LNCAP (cell line): ENCODE measurements around the gene BIVM.

Source experiments
- TF ChIP-seq, protein P1 (sequence below): fragments of 450-650 bp; IDR thresholded peaks from 2 replicates; pipeline ENCODE4 v1.5.1; 2017; ENCODE audit warnings: mild to moderate bottlenecking

Gene BIVM

DNA sequence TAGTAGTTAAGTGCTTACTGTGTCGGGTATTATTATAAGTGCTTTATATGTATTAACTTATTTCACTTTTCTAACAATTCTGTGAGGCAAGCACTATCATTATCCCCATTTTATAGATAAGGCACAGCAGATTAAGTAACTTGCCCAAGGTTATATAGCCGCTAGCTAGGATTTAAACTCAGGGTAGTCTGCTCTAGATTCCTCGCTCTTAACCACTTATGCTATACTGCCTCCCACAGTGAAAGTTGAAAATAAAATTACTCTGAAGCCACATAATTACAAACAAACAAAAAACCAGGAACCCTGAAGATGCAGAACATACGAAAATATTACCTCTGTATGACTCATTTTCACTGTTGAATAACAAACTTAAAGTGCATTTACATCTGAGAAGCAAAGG lies 29.2 kb upstream of the BIVM start:
- TF ChIP-seq, protein P1, sequence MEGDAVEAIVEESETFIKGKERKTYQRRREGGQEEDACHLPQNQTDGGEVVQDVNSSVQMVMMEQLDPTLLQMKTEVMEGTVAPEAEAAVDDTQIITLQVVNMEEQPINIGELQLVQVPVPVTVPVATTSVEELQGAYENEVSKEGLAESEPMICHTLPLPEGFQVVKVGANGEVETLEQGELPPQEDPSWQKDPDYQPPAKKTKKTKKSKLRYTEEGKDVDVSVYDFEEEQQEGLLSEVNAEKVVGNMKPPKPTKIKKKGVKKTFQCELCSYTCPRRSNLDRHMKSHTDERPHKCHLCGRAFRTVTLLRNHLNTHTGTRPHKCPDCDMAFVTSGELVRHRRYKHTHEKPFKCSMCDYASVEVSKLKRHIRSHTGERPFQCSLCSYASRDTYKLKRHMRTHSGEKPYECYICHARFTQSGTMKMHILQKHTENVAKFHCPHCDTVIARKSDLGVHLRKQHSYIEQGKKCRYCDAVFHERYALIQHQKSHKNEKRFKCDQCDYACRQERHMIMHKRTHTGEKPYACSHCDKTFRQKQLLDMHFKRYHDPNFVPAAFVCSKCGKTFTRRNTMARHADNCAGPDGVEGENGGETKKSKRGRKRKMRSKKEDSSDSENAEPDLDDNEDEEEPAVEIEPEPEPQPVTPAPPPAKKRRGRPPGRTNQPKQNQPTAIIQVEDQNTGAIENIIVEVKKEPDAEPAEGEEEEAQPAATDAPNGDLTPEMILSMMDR: no peak

DNA sequence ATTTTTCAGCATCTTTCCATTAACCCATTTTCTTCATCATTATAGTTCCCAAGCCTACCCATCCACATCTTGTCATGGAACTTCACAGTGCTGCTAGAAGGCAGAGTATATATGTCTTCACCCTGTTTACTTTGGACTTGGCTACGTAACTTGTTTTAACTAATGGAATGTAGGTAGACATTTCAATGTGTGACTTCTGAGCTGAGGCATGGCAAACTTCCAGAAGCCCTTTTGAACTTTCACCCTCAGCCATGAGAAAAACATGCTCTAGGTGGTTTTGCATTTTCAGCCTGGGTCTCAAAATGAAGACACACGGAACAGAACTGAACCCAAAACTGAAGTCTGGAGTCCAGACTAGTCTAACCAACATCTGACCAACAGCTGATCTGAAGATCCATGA lies 28.5 kb upstream of the BIVM start:
- TF ChIP-seq, protein P1: no peak

DNA sequence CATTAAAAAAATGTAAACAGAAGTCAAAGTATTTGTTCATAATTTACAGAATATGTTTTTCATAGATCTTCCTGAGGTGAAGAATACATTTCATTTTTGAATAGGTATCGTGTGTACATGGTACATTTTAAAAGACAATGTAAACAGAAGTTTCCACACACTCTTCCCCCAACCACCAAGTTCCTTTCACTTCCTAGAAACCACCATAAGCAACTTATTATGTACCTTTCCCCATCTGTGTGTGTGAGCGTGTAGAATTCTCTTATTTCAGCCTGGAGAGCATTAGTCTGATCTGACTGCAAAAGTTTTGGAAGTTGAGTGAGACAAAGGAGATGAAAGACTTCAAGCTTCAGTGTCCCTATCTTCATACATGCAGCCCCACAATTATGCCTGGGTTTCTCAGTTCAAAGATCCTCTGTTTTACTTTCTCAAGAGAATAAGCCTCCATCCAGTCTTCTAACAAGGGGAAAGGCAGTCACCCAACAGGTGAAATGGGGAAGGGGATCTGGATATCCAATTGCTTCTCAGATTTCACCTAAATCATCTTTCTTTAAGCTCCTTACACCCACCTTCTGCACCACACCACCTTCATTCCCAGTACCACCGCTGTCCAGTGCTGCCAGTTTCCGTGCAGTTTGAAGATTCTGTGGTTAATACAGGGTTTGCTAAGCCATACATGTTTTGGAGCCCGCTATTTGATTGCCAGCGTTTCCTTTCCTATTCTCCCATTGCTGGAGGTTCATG lies 27.4 kb upstream of the BIVM start:
- TF ChIP-seq, protein P1: no peak

DNA sequence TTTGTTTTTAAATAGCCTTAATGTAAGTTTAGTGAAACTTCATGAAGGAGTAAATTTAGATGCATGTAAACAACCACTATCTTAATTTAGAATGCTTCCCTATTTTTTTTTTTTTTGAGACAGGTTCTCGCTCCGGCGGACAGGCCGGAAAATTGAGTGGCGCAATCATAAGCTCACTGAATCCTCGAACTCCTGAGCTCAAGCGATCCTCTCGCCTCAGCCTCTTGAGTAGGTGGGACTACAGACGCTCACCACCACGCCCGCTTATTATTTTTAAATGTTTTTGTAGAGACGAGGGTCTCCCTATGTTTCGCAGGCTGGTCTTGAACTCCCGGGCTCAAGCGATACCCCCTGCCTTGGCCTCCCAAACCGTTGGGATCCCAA lies 26.9 kb upstream of the BIVM start:
- TF ChIP-seq, protein P1: no peak

DNA sequence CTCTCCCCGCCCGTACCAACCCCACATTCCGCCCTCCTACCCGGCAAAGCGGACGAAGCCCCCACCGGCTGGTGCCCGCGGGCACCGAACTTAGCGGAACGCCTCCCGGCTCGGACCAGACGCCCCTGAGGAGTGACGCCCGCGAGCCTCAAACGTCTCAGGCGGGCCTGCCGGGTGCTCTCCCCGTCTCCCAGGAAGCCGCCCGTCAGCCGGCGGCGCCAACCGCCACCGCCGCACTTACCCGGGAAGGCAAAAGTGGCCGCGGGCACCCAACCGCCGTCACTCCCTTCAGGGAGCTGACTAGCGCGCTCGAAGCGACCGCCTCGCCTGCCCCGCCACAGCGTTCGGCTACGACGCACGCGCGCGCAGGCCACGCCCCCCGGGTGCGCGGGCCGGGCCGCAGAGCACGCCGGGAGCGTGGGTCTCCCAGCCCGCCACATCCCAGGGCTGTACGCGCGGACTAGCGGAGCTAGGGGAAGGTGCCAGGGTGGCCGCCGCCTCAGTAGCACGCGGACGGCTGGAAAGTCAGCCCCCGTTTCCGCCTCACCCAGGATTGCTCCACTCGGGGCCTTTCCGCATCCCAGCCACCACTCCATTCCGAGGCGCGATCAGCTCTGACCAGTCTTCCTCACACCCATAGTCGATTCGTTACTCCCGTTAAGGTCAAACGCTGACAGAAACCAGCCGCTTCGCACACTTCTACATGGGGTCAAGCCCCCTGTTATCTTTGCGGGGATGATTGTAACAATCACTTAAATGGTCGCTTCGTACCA lies 25.3 kb upstream of the BIVM start, which contains the start of gene TEX30:
TSS of gene TEX30 (minus strand) at position 346 of the 773 bp plus-strand sequence. CDS start 3,760 bp downstream, outside the sequence.
- TF ChIP-seq, protein P1: no peak

DNA sequence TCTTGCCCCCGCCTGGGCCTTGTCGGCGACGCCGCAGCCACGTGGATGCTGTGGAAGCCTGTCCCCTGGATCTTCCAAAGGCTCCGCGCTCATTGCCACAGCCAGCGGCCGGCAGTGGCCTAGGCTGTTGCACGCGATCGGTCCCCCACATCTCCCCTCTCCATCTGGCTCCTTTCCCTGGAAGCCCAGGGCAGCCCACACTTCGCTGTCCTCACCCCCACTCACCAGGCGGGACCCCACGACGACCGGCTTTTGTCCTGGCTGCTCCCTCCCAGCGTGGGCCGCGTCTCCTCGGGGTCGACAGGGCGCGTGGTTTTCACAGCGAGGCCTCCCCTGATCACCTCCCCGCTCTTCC lies 24.7 kb upstream of the BIVM start:
- TF ChIP-seq, protein P1: no peak

DNA sequence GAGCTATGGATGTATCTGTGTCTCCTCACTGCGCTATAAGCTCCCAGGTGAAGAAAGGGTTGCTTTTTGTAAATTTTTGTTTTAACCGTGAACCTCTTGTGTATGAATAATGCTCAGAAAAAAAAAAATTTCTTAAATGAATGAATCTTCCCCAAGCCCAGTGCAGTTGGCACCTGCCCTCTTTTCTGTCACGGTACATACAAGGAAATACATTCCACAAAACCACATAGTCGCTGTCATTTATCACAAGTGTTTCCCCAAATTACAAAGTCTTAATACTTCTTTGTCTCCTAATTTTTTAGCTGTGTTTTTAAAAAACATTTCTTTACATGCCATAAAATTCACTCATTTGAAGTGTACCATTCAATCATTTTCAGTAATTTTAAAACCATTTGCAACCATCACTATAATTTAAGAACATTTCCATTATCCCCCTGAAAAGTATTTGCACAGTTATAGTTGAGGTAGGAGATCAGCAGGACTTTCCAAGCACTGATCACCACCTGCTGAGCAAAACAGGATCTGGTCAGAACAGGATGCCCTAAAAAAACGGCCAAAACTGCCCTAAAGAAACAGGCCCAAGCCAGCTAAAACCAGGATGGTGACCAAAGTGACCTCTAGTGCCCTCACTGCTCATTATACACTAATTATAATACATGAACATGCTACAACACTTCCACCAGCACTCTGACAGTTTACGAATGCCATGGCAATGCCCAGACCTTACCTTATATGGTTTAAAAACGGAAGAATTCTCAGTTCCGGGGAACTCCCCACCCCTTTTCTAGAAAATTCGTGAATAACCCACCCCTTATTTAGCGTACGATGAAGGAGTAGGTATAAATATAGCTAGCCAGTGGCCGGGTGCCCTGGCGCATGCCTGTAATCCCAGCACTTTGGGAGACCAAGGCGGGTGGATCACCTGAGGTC lies 24.1 kb upstream of the BIVM start:
- TF ChIP-seq, protein P1: no peak
